Measurements from ENCODE around the gene LSR.

The LSR gene

GRCh38 chr19:35267818-35268535, 19.2 kb downstream of the LSR start:
- peak; percentile 98 for DNase-seq (ENCODE audit: low spot score)
- TF ChIP-seq CTCF (IDR thresholded peaks at IDR 0.05; ENCODE audit: extremely low read depth, insufficient read depth, missing control alignments), result no peak
- in situ Hi-C loops (cut with MboI; ENCODE audit: low pct_unique_long_range_greater_than_20kb, low sequenced_read_pairs, unreplicated experiment), result no loop called here

- DNase-seq (ENCODE audit: low spot score), result peak; percentile 92
- TF ChIP-seq CTCF (IDR thresholded peaks at IDR 0.05; ENCODE audit: extremely low read depth, insufficient read depth, missing control alignments), result no peak
- in situ Hi-C loops (cut with MboI; ENCODE audit: low pct_unique_long_range_greater_than_20kb, low sequenced_read_pairs, unreplicated experiment), result no loop called here
These were observed 20.0 kb downstream of the LSR start, which contains the start of gene USF2 for GRCh38 chr19:35268536-35269437. USF2 (plus strand) TSS chr19:35268962; CDS start chr19:35269102, 140 bp downstream.

GRCh38 chr19:35269438-35270117, 20.8 kb downstream of the LSR start:
- peak; percentile 92 for DNase-seq (ENCODE audit: low spot score)
- in situ Hi-C loops (cut with MboI; ENCODE audit: low pct_unique_long_range_greater_than_20kb, low sequenced_read_pairs, unreplicated experiment), result no loop called here
- peak; percentile 69 for TF ChIP-seq CTCF (IDR thresholded peaks at IDR 0.05; ENCODE audit: extremely low read depth, insufficient read depth, missing control alignments)

GRCh38 chr19:35270381-35270811, 21.6 kb downstream of the LSR start:
- in situ Hi-C loops (cut with MboI; ENCODE audit: low pct_unique_long_range_greater_than_20kb, low sequenced_read_pairs, unreplicated experiment), result no loop called here
- no peak for DNase-seq (ENCODE audit: low spot score)
- no peak for TF ChIP-seq CTCF (IDR thresholded peaks at IDR 0.05; ENCODE audit: extremely low read depth, insufficient read depth, missing control alignments)

- no peak for DNase-seq (ENCODE audit: low spot score)
- in situ Hi-C loops (cut with MboI; ENCODE audit: low pct_unique_long_range_greater_than_20kb, low sequenced_read_pairs, unreplicated experiment), result no loop called here
- no peak for TF ChIP-seq CTCF (IDR thresholded peaks at IDR 0.05; ENCODE audit: extremely low read depth, insufficient read depth, missing control alignments)
These were observed 22.7 kb downstream of the LSR start for GRCh38 chr19:35271546-35271945.

- in situ Hi-C loops (cut with MboI; ENCODE audit: low pct_unique_long_range_greater_than_20kb, low sequenced_read_pairs, unreplicated experiment), result no loop called here
- TF ChIP-seq CTCF (IDR thresholded peaks at IDR 0.05; ENCODE audit: extremely low read depth, insufficient read depth, missing control alignments), result no peak
- DNase-seq (ENCODE audit: low spot score), result no peak
These were observed 23.4 kb downstream of the LSR start for GRCh38 chr19:35272122-35272719.
